ENCODE data around the gene FBXL17.

FBXL17 gene

GRCh38 chr5:108373426-108373825 lies 8.5 kb downstream of the FBXL17 start:
- no peak for DNase-seq (ENCODE audit: low read depth in 2 of 2)

- no peak for DNase-seq (ENCODE audit: low read depth in 2 of 2)
Observed at GRCh38 chr5:108372369-108372768, 9.5 kb downstream of the FBXL17 start.

- DNase-seq (ENCODE audit: low read depth in 2 of 2), result no peak
Observed at GRCh38 chr5:108371263-108371662, 10.6 kb downstream of the FBXL17 start.

- no peak for DNase-seq (ENCODE audit: low read depth in 2 of 2)
Observed at GRCh38 chr5:108369167-108369566, 12.7 kb downstream of the FBXL17 start.

GRCh38 chr5:108367679-108368334 lies 14.1 kb downstream of the FBXL17 start:
- DNase-seq (ENCODE audit: low read depth in 2 of 2), result no peak

- DNase-seq (ENCODE audit: low read depth in 2 of 2), result no peak
Observed at GRCh38 chr5:108366500-108366899, 15.4 kb downstream of the FBXL17 start.

- no peak for DNase-seq (ENCODE audit: low read depth in 2 of 2)
Observed at GRCh38 chr5:108361771-108362170, 20.1 kb downstream of the FBXL17 start.

- DNase-seq (ENCODE audit: low read depth in 2 of 2), result no peak
Observed at GRCh38 chr5:108361239-108361638, 20.7 kb downstream of the FBXL17 start.

GRCh38 chr5:108360280-108360679 lies 21.6 kb downstream of the FBXL17 start:
- DNase-seq (ENCODE audit: low read depth in 2 of 2), result no peak

GRCh38 chr5:108356286-108356685 lies 25.6 kb downstream of the FBXL17 start:
- DNase-seq (ENCODE audit: low read depth in 2 of 2), result no peak

- DNase-seq (ENCODE audit: low read depth in 2 of 2), result no peak
Observed at GRCh38 chr5:108353087-108353486, 28.8 kb downstream of the FBXL17 start.

- no peak for DNase-seq (ENCODE audit: low read depth in 2 of 2)
Observed at GRCh38 chr5:108345541-108346171, 36.2 kb downstream of the FBXL17 start.

GRCh38 chr5:108344103-108344822 lies 37.6 kb downstream of the FBXL17 start:
- no peak for DNase-seq (ENCODE audit: low read depth in 2 of 2)

GRCh38 chr5:108341866-108342265 lies 40.0 kb downstream of the FBXL17 start:
- no peak for DNase-seq (ENCODE audit: low read depth in 2 of 2)

- no peak for DNase-seq (ENCODE audit: low read depth in 2 of 2)
Observed at GRCh38 chr5:108340131-108340530, 41.8 kb downstream of the FBXL17 start.

GRCh38 chr5:108339220-108339619 lies 42.7 kb downstream of the FBXL17 start:
- DNase-seq (ENCODE audit: low read depth in 2 of 2), result no peak

- no peak for DNase-seq (ENCODE audit: low read depth in 2 of 2)
Observed at GRCh38 chr5:108334225-108334624, 47.7 kb downstream of the FBXL17 start.

- no peak for DNase-seq (ENCODE audit: low read depth in 2 of 2)
Observed at GRCh38 chr5:108326982-108327381, 54.9 kb downstream of the FBXL17 start.

- no peak for DNase-seq (ENCODE audit: low read depth in 2 of 2)
Observed at GRCh38 chr5:108324886-108325285, 57.0 kb downstream of the FBXL17 start.

- DNase-seq (ENCODE audit: low read depth in 2 of 2), result no peak
Observed at GRCh38 chr5:108321341-108321740, 60.6 kb downstream of the FBXL17 start.

- DNase-seq (ENCODE audit: low read depth in 2 of 2), result no peak
Observed at GRCh38 chr5:108320231-108320630, 61.7 kb downstream of the FBXL17 start.

- DNase-seq (ENCODE audit: low read depth in 2 of 2), result no peak
Observed at GRCh38 chr5:108315829-108316228, 66.1 kb downstream of the FBXL17 start.

GRCh38 chr5:108312258-108312657 lies 69.6 kb downstream of the FBXL17 start:
- DNase-seq (ENCODE audit: low read depth in 2 of 2), result no peak

Data from stimulated activated CD8-positive, alpha-beta memory T cell treated with anti-CD3 and anti-CD28 coated beads, Interleukin-15, amount 100 ng/mL, for 48 hours (primary cell).